ENCODE measurements around the gene C1orf159. TPM values are rescaled to one million over a fixed set of nuclear protein-coding genes. Genes with fewer than 3 reads are reported as not detected.

C1orf159 gene
- polyA plus RNA-seq, 3 donors: 3.0 to 18.8 (median 3.3) TPM

GRCh38 chr1:1160281-1160930 is 44.5 kb upstream of the C1orf159 start:
- no peak overlapping the region for H3K4me3 ChIP-seq (replicated peaks in 1 of 3; ENCODE audit: low read depth in 2 of 3, low read length in 3 of 3)
- Mint-ChIP-seq H3K4me3 (no peak overlapping the region), H3K27me3 (ENCODE audit: low read depth in 3 of 3) (peaks cover 2 to 18% (median 2%) of the 10 kb centered on the region in 3 donors), H3K4me1 (peaks cover 7% of the 10 kb centered on the region), H3K9me3 (peaks cover 0 to 5% (median 0%) of the 10 kb centered on the region in 7 donors), H3K36me3 (no peaks in the 10 kb centered on the region), H3K27ac (no peak overlapping the region)
- no peaks in the 10 kb centered on the region for H3K79me2 ChIP-seq (ENCODE audit: insufficient read depth, low read length)
- no peak for DNase-seq
- H2AFZ ChIP-seq (ENCODE audit: insufficient read depth, low read depth, low read length, poor library complexity, severe bottlenecking): no peak overlapping the region
- WGBS (ENCODE audit: insufficient coverage): 91% methylated on average over 14 of the region's 23 CpGs
- H3K9ac ChIP-seq (ENCODE audit: insufficient read depth, low read length, poor library complexity, severe bottlenecking): no peak overlapping the region
- no peaks in the 10 kb centered on the region for H3K9me3 ChIP-seq (replicated peaks in 1 of 2; ENCODE audit: control insufficient read depth in 1 of 2, insufficient read depth in 1 of 2, low read length in 2 of 2)
- H3K4me1 ChIP-seq (ENCODE audit: control insufficient read depth in 1 of 2, insufficient read depth in 2 of 2, low read length in 2 of 2): peaks cover 9 to 17% of the 10 kb centered on the region in 2 donors
- H3K36me3 ChIP-seq (replicated peaks in 1 of 2; ENCODE audit: control insufficient read depth in 1 of 2, insufficient read depth in 2 of 2, low read length in 2 of 2): no peaks in the 10 kb centered on the region
- H3K27me3 ChIP-seq (ENCODE audit: control insufficient read depth in 2 of 2, insufficient read depth in 2 of 2, low read length in 2 of 2): no peaks in the 10 kb centered on the region
- intact Hi-C loops (cut with micrococcal nuclease): no loop called here
- no peaks in the 10 kb centered on the region for H4K20me1 ChIP-seq (ENCODE audit: insufficient read depth, low read length)
- H3K4me2 ChIP-seq (replicated peaks; ENCODE audit: extremely low read depth, low read length, poor library complexity, severe bottlenecking): no peak overlapping the region
- H3K27ac ChIP-seq (ENCODE audit: low read depth in 1 of 2, low read length in 2 of 2): no peak overlapping the region
- TF ChIP-seq CTCF (IDR thresholded peaks at IDR 0.05): no peak

GRCh38 chr1:1157914-1158710 is 42.2 kb upstream of the C1orf159 start:
- peak overlapping the region; percentile 98 for H2AFZ ChIP-seq (ENCODE audit: insufficient read depth, low read depth, low read length, poor library complexity, severe bottlenecking)
- Mint-ChIP-seq H3K36me3 (no peaks in the 10 kb centered on the region), H3K27me3 (ENCODE audit: low read depth in 3 of 3) (peaks cover 2 to 7% (median 5%) of the 10 kb centered on the region in 3 donors), H3K4me3 (peak overlapping the region; percentile 57 to 74), H3K27ac (peak overlapping the region in 6 of 7 donors; percentile 79 to 91 (median 82)), H3K4me1 (peaks cover 7% of the 10 kb centered on the region), H3K9me3 (peaks cover 7 to 13% (median 9%) of the 10 kb centered on the region in 7 donors)
- H3K27me3 ChIP-seq (ENCODE audit: control insufficient read depth in 2 of 2, insufficient read depth in 2 of 2, low read length in 2 of 2): no peaks in the 10 kb centered on the region
- H3K36me3 ChIP-seq (replicated peaks in 1 of 2; ENCODE audit: control insufficient read depth in 1 of 2, insufficient read depth in 2 of 2, low read length in 2 of 2): no peaks in the 10 kb centered on the region
- H3K9me3 ChIP-seq (replicated peaks in 1 of 2; ENCODE audit: control insufficient read depth in 1 of 2, insufficient read depth in 1 of 2, low read length in 2 of 2): peaks cover 4 to 9% of the 10 kb centered on the region in 2 donors
- peak overlapping the region; percentile 98 for H3K9ac ChIP-seq (ENCODE audit: insufficient read depth, low read length, poor library complexity, severe bottlenecking)
- H3K27ac ChIP-seq (ENCODE audit: low read depth in 1 of 2, low read length in 2 of 2): peak overlapping the region; percentile 87 to 97
- under 1% methylated on average over 38 of the region's 46 CpGs for WGBS (ENCODE audit: insufficient coverage)
- peak; percentile 42 to 60 (median 50) for DNase-seq
- H4K20me1 ChIP-seq (ENCODE audit: insufficient read depth, low read length): no peaks in the 10 kb centered on the region
- intact Hi-C loops (cut with micrococcal nuclease): no loop called here
- H3K4me1 ChIP-seq (ENCODE audit: control insufficient read depth in 1 of 2, insufficient read depth in 2 of 2, low read length in 2 of 2): peaks cover 9 to 17% of the 10 kb centered on the region in 2 donors
- H3K4me2 ChIP-seq (replicated peaks; ENCODE audit: extremely low read depth, low read length, poor library complexity, severe bottlenecking): peak overlapping the region; percentile 87
- no peaks in the 10 kb centered on the region for H3K79me2 ChIP-seq (ENCODE audit: insufficient read depth, low read length)
- peak overlapping the region; percentile 55 to 89 (median 59) for H3K4me3 ChIP-seq (replicated peaks in 1 of 3; ENCODE audit: low read depth in 2 of 3, low read length in 3 of 3)
- TF ChIP-seq CTCF (IDR thresholded peaks at IDR 0.05): no peak
